ENCODE data around the gene PHACTR1. TPM values are rescaled to one million over a fixed set of nuclear protein-coding genes. Genes with fewer than 3 reads are reported as not detected.
A peak's percentile ranks its signal among the peaks of the same experiment; 100 is the strongest.

The PHACTR1 gene
- total and polyA plus RNA-seq, 9 of the 15 experiments (the other 6 are each of a cell fraction or from before 2014, with no cell fraction given): 11.5 to 32.6 (median 22.0) TPM

DNA sequence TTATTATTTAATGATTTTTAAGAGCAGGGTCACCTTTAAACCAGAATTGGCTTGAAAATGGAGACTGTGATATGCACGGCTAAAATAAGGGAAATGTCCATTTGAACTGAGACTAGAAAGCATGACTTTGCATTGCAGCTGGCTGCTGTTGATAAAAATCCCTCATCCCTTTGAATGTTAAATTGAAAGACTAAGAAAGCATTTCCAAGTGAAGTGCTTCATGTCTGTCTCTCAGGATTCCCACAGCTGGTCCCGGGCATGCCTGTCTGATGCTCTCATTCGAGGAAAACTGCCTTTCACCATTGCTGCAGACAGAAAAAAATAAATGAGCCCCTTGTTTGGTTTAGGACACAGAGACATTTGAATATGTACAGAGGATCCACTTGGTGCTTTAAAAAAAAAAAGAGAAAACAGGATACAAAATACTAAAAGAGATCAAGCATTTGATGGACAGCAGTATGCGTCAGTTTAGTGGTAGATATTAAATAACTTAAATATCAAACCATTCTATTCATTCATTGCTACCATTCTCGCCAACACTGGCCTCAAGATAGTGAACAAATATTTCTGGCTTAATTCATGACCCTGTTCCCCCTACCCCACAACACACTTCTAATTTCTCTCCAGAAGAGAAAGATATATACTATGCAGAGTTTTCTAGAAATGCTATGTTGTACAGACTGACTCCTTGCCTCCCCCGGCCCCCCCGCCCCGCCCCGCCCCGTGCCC is 556.8 kb downstream of the PHACTR1 start (continued):
- TF ChIP-seq, protein P1, sequence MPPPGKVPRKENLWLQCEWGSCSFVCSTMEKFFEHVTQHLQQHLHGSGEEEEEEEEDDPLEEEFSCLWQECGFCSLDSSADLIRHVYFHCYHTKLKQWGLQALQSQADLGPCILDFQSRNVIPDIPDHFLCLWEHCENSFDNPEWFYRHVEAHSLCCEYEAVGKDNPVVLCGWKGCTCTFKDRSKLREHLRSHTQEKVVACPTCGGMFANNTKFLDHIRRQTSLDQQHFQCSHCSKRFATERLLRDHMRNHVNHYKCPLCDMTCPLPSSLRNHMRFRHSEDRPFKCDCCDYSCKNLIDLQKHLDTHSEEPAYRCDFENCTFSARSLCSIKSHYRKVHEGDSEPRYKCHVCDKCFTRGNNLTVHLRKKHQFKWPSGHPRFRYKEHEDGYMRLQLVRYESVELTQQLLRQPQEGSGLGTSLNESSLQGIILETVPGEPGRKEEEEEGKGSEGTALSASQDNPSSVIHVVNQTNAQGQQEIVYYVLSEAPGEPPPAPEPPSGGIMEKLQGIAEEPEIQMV (tag; conservative IDR thresholded peaks at IDR 0.05; ENCODE audit: low read depth): no peak
- TF ChIP-seq SMARCB1 (IDR thresholded peaks at IDR 0.05; ENCODE audit: insufficient read length, low read depth): no peak
- no peak for TF ChIP-seq NCOA4 (IDR thresholded peaks at IDR 0.05; ENCODE audit: partially characterized antibody)
- no peak for TF ChIP-seq NUFIP1 (IDR thresholded peaks at IDR 0.05; ENCODE audit: partially characterized antibody)
- TF ChIP-seq KDM5B (IDR thresholded peaks at IDR 0.05; ENCODE audit: insufficient replicate concordance, low read depth, low read length): peak; percentile 39
- TF ChIP-seq, protein P2, sequence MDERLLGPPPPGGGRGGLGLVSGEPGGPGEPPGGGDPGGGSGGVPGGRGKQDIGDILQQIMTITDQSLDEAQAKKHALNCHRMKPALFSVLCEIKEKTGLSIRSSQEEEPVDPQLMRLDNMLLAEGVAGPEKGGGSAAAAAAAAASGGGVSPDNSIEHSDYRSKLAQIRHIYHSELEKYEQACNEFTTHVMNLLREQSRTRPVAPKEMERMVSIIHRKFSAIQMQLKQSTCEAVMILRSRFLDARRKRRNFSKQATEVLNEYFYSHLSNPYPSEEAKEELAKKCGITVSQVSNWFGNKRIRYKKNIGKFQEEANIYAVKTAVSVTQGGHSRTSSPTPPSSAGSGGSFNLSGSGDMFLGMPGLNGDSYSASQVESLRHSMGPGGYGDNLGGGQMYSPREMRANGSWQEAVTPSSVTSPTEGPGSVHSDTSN (CRISPR knock-in tag; IDR thresholded peaks at IDR 0.05; ENCODE audit: low read depth): no peak
- TF ChIP-seq, protein P2 (tag; conservative IDR thresholded peaks at IDR 0.05; ENCODE audit: low read depth): no peak
- no peak for TF ChIP-seq HDAC6 (IDR thresholded peaks at IDR 0.05; ENCODE audit: low read depth, low read length)
- no peak for TF ChIP-seq TFAM (CRISPR knock-in tag; conservative IDR thresholded peaks at IDR 0.05)
- peak; percentile 48; the same call in 1 of the 2 replicates for TF ChIP-seq POLR2H (tag; IDR thresholded peaks at IDR 0.05; ENCODE audit: low read depth)
- no peak for TF ChIP-seq RBM39 (optimal IDR thresholded peaks at IDR 0.05; ENCODE audit: low read depth, low read length)
- no peak for TF ChIP-seq ZNF408 (CRISPR knock-in tag; IDR thresholded peaks at IDR 0.05; ENCODE audit: low read depth)
- TF ChIP-seq, protein P3, sequence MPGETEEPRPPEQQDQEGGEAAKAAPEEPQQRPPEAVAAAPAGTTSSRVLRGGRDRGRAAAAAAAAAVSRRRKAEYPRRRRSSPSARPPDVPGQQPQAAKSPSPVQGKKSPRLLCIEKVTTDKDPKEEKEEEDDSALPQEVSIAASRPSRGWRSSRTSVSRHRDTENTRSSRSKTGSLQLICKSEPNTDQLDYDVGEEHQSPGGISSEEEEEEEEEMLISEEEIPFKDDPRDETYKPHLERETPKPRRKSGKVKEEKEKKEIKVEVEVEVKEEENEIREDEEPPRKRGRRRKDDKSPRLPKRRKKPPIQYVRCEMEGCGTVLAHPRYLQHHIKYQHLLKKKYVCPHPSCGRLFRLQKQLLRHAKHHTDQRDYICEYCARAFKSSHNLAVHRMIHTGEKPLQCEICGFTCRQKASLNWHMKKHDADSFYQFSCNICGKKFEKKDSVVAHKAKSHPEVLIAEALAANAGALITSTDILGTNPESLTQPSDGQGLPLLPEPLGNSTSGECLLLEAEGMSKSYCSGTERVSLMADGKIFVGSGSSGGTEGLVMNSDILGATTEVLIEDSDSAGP (CRISPR knock-in tag; IDR thresholded peaks at IDR 0.05): no peak
- TF ChIP-seq RB1 (IDR thresholded peaks at IDR 0.05; ENCODE audit: low read depth): 0 out of 2 replicates have a peak, but pooled peaks have one; percentile 3
- TF ChIP-seq MYNN (IDR thresholded peaks at IDR 0.05): no peak
- TF ChIP-seq MYNN (CRISPR knock-in tag; IDR thresholded peaks at IDR 0.05): no peak
- no peak for TF ChIP-seq NR1H2 (CRISPR knock-in tag; IDR thresholded peaks at IDR 0.05)
- TF ChIP-seq BRF1 (IDR thresholded peaks at IDR 0.05; ENCODE audit: borderline replicate concordance, extremely low read depth, insufficient read length): no peak
- TF ChIP-seq HNRNPH1 (optimal IDR thresholded peaks at IDR 0.05; ENCODE audit: low read depth, low read length): no peak
- TF ChIP-seq RFX1 (IDR thresholded peaks at IDR 0.05): no peak
- TF ChIP-seq NR4A1 (CRISPR knock-in tag; IDR thresholded peaks at IDR 0.05): no peak
- TF ChIP-seq NR4A1 (tag; IDR thresholded peaks at IDR 0.05): no peak
